Breast epithelium (tissue), 3 donors: Measurements from ENCODE around the gene SPATA9.

Experiments used
- POLR2A ChIP-seq: fragments of 450-650 bp; IDR thresholded peaks from one replicate; pipeline ENCODE4 v1.6.1; 2016; ENCODE audit warnings: antibody characterized with exemption, mild to moderate bottlenecking, moderate library complexity
- TF ChIP-seq, protein P1 (sequence below), 3 donors: fragments of 450-650 bp; IDR thresholded peaks; one replicate each; pipeline ENCODE4 v1.5.1; 2016 to 2017; ENCODE audit warnings: antibody characterized with exemption in 3 of 3, mild to moderate bottlenecking in 3 of 3, moderate library complexity in 3 of 3

DNA sequence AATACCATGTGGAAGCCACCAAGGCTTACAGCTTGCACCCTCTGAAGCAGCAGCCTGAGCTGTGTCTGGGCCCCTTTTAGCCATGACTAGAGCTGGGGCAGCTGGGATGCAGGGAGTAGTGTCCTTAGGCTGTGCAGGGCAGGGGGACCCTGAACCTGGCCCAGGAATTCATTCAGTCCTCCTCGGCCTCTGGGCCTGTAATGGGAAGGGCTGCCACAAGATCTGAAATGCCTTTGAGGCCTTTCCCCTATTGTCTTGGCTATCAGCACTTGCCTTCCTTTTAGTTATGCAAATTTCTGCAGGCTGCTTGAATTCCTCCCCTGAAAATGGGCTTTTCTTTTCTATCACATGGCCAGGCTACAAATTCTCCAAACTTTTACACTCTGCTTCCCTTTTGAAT is 53.9 kb downstream of the SPATA9 start:
- TF ChIP-seq, protein P1, sequence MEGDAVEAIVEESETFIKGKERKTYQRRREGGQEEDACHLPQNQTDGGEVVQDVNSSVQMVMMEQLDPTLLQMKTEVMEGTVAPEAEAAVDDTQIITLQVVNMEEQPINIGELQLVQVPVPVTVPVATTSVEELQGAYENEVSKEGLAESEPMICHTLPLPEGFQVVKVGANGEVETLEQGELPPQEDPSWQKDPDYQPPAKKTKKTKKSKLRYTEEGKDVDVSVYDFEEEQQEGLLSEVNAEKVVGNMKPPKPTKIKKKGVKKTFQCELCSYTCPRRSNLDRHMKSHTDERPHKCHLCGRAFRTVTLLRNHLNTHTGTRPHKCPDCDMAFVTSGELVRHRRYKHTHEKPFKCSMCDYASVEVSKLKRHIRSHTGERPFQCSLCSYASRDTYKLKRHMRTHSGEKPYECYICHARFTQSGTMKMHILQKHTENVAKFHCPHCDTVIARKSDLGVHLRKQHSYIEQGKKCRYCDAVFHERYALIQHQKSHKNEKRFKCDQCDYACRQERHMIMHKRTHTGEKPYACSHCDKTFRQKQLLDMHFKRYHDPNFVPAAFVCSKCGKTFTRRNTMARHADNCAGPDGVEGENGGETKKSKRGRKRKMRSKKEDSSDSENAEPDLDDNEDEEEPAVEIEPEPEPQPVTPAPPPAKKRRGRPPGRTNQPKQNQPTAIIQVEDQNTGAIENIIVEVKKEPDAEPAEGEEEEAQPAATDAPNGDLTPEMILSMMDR (IDR thresholded peaks at IDR 0.05), result no peak
- TF ChIP-seq POLR2A, result no peak
